Right atrium auricular region (tissue), 2 donors: Measurements from ENCODE around the gene RAB11FIP4. TPM values are rescaled to one million over a fixed set of nuclear protein-coding genes. Genes with fewer than 3 reads are reported as not detected.
A peak's percentile ranks its signal among the peaks of the same experiment; 100 is the strongest.

ENCODE experiments used
- DNase-seq: peaks from one replicate; pipeline ENCODE4 v3.0.0-alpha.2; 2019; ENCODE audit warnings: low spot score
- H3K27ac ChIP-seq, 2 donors: fragments of 200-600 bp; sonication (generic); 1 replicate in 1 of 2; 2 replicates in 1 of 2; pipeline ENCODE4 v1.5.1; 2016 to 2019
- H3K27me3 ChIP-seq, 2 donors: fragments of 200-600 bp; sonication (generic); one replicate each; pipeline versions ENCODE4 v1.5.1 to v1.6.0; 2017 to 2019
- H3K36me3 ChIP-seq: fragments of 200-600 bp; sonication (generic); one replicate; pipeline ENCODE4 v1.5.1; 2016
- H3K4me1 ChIP-seq, 2 donors: fragments of 200-600 bp; sonication (generic); one replicate each; pipeline versions ENCODE4 v1.5.1 to v1.6.0; 2017 to 2019
- H3K4me3 ChIP-seq, 2 donors: fragments of 200-600 bp; sonication (generic); 1 replicate in 1 of 2; 2 replicates in 1 of 2; pipeline ENCODE4 v1.5.1; 2017 to 2019; ENCODE audit warnings: mild to moderate bottlenecking in 1 of 2, moderate library complexity in 1 of 2
- H3K9me3 ChIP-seq, 2 donors: fragments of 200-600 bp; sonication (generic); one replicate each; pipeline ENCODE4 v1.5.1; 2019
- CTCF ChIP-seq, 2 donors: fragments of 200-600 bp; sonication (generic); IDR thresholded peaks; one replicate each; pipeline ENCODE4 v1.5.1; 2019; ENCODE audit warnings: antibody characterized with exemption in 2 of 2
- total RNA-seq, 2 donors: library from RNA; depleted of rRNA; stranded (reverse); fragments of >200 nt; gene quantifications; one replicate each; pipeline ENCODE4 v1.1.0, GENCODE V29; 2016

RAB11FIP4 gene
- total RNA-seq, 2 donors from 2014 or later, result 4.4 to 7.2 TPM

GRCh38 chr17:31509095-31509804, 117.8 kb downstream of the RAB11FIP4 start:
- no peaks in the 10 kb centered on the region for H3K27me3 ChIP-seq
- no peaks in the 10 kb centered on the region for H3K36me3 ChIP-seq
- H3K4me3 ChIP-seq, result no peak overlapping the region
- TF ChIP-seq CTCF (IDR thresholded peaks at IDR 0.05), result no peak
- H3K4me1 ChIP-seq, result peaks cover 0 to 24% of the 10 kb centered on the region in 2 donors
- peak overlapping the region; percentile 58 to 64 for H3K27ac ChIP-seq
- no peaks in the 10 kb centered on the region for H3K9me3 ChIP-seq
- no peak for DNase-seq

- Histone ChIP-seq H3K27ac (peak overlapping the region; percentile 58 to 64), H3K4me1 (peaks cover 0 to 24% of the 10 kb centered on the region in 2 donors), H3K27me3 (no peaks in the 10 kb centered on the region), H3K36me3 (no peaks in the 10 kb centered on the region), H3K4me3 (no peak overlapping the region), H3K9me3 (no peaks in the 10 kb centered on the region)
- DNase-seq, result no peak
- TF ChIP-seq CTCF (IDR thresholded peaks at IDR 0.05), result no peak
These were observed 118.3 kb downstream of the RAB11FIP4 start for GRCh38 chr17:31509805-31510177.

GRCh38 chr17:31510308-31511194, 119.1 kb downstream of the RAB11FIP4 start:
- no peaks in the 10 kb centered on the region for H3K36me3 ChIP-seq
- no peaks in the 10 kb centered on the region for H3K9me3 ChIP-seq
- H3K4me3 ChIP-seq, result no peak overlapping the region
- no peaks in the 10 kb centered on the region for H3K27me3 ChIP-seq
- no peak for DNase-seq
- H3K4me1 ChIP-seq, result peaks cover 0 to 24% of the 10 kb centered on the region in 2 donors
- no peak for TF ChIP-seq CTCF (IDR thresholded peaks at IDR 0.05)
- peak overlapping the region; percentile 58 to 64 for H3K27ac ChIP-seq

GRCh38 chr17:31511195-31511578, 119.7 kb downstream of the RAB11FIP4 start:
- peak overlapping the region; percentile 58 to 64 for H3K27ac ChIP-seq
- no peaks in the 10 kb centered on the region for H3K9me3 ChIP-seq
- H3K4me3 ChIP-seq, result no peak overlapping the region
- DNase-seq, result no peak
- H3K36me3 ChIP-seq, result no peaks in the 10 kb centered on the region
- H3K27me3 ChIP-seq, result no peaks in the 10 kb centered on the region
- peaks cover 0 to 24% of the 10 kb centered on the region in 2 donors for H3K4me1 ChIP-seq
- no peak for TF ChIP-seq CTCF (IDR thresholded peaks at IDR 0.05)

GRCh38 chr17:31511580-31511979, 120.1 kb downstream of the RAB11FIP4 start:
- no peak for TF ChIP-seq CTCF (IDR thresholded peaks at IDR 0.05)
- Histone ChIP-seq H3K27me3 (no peaks in the 10 kb centered on the region), H3K27ac (no peak overlapping the region), H3K4me1 (peaks cover 0 to 24% of the 10 kb centered on the region in 2 donors), H3K4me3 (no peak overlapping the region), H3K9me3 (no peaks in the 10 kb centered on the region), H3K36me3 (no peaks in the 10 kb centered on the region)
- no peak for DNase-seq
